ENCODE data around the gene LAMC2.
A peak's percentile ranks its signal among the peaks of the same experiment; 100 is the strongest.

The LAMC2 gene

GRCh38 chr1:183290628-183291027, 104.6 kb downstream of the LAMC2 start:
- Histone ChIP-seq H3K4me1 (ENCODE audit: control insufficient read depth in 2 of 2, insufficient read depth in 1 of 2, low read depth in 1 of 2, low read length in 2 of 2) (peaks cover 3 to 8% of the 10 kb centered on the region in 2 donors), H3K79me1 (ENCODE audit: low read depth, low read length) (no peaks in the 10 kb centered on the region), H3K23ac (ENCODE audit: low read depth, low read length, poor library complexity) (no peak overlapping the region), H4K91ac (ENCODE audit: low read depth, low read length, poor library complexity) (peak overlapping the region; percentile 89), H4K8ac (ENCODE audit: low read depth, low read length) (no peak overlapping the region), H3K4ac (ENCODE audit: low read length) (no peak overlapping the region), H2BK5ac (ENCODE audit: low read length) (no peak overlapping the region), H3K18ac (ENCODE audit: low read length) (peak overlapping the region; percentile 81), H2BK15ac (ENCODE audit: low read length) (no peak overlapping the region), H2AK5ac (ENCODE audit: low read depth, low read length) (no peak overlapping the region), H3K27me3 (ENCODE audit: control insufficient read depth in 3 of 3, insufficient read depth in 3 of 3, low read depth in 1 of 3, low read length in 3 of 3) (no peaks in the 10 kb centered on the region), H2AFZ (ENCODE audit: low read length) (no peak overlapping the region), H3K4me2 (ENCODE audit: insufficient read depth, low read length, poor library complexity, severe bottlenecking) (no peak overlapping the region), H3K4me3 (ENCODE audit: low read length in 2 of 2) (no peak overlapping the region), H3K9me3 (replicated peaks in 1 of 2; ENCODE audit: control insufficient read depth in 2 of 2, insufficient read depth in 1 of 2, low read depth in 1 of 2, low read length in 2 of 2) (no peaks in the 10 kb centered on the region), H3K27ac (replicated peaks; ENCODE audit: low read length) (no peak overlapping the region), H2BK120ac (ENCODE audit: low read depth, low read length) (no peak overlapping the region), H3K14ac (ENCODE audit: low read length) (no peak overlapping the region), H3K9ac (ENCODE audit: low read depth, low read length, poor library complexity) (no peak overlapping the region), H3K36me3 (replicated peaks in 1 of 2; ENCODE audit: control insufficient read depth in 2 of 2, insufficient read depth in 2 of 2, low read length in 2 of 2) (no peaks in the 10 kb centered on the region), H2BK12ac (ENCODE audit: low read length) (no peak overlapping the region)
- no peak for DNase-seq (ENCODE audit: low spot score)
- no CpG with 5 or more reads among the region's 6 CpGs for WGBS, 2 donors (ENCODE audit: extremely low coverage in 2 of 2, insufficient read length in 2 of 2, insufficient replicate concordance in 1 of 2)

GRCh38 chr1:183291216-183291762, 105.2 kb downstream of the LAMC2 start:
- Histone ChIP-seq H3K36me3 (replicated peaks in 1 of 2; ENCODE audit: control insufficient read depth in 2 of 2, insufficient read depth in 2 of 2, low read length in 2 of 2) (no peaks in the 10 kb centered on the region), H2BK120ac (ENCODE audit: low read depth, low read length) (no peak overlapping the region), H3K4me3 (ENCODE audit: low read length in 2 of 2) (no peak overlapping the region), H2AK5ac (ENCODE audit: low read depth, low read length) (no peak overlapping the region), H3K27me3 (ENCODE audit: control insufficient read depth in 3 of 3, insufficient read depth in 3 of 3, low read depth in 1 of 3, low read length in 3 of 3) (no peaks in the 10 kb centered on the region), H3K9me3 (replicated peaks in 1 of 2; ENCODE audit: control insufficient read depth in 2 of 2, insufficient read depth in 1 of 2, low read depth in 1 of 2, low read length in 2 of 2) (no peaks in the 10 kb centered on the region), H2BK12ac (ENCODE audit: low read length) (no peak overlapping the region), H2AFZ (ENCODE audit: low read length) (no peak overlapping the region), H2BK15ac (ENCODE audit: low read length) (no peak overlapping the region), H3K4ac (ENCODE audit: low read length) (no peak overlapping the region), H3K18ac (ENCODE audit: low read length) (no peak overlapping the region), H3K14ac (ENCODE audit: low read length) (no peak overlapping the region), H4K8ac (ENCODE audit: low read depth, low read length) (no peak overlapping the region), H3K4me2 (ENCODE audit: insufficient read depth, low read length, poor library complexity, severe bottlenecking) (no peak overlapping the region), H3K9ac (ENCODE audit: low read depth, low read length, poor library complexity) (no peak overlapping the region), H3K4me1 (ENCODE audit: control insufficient read depth in 2 of 2, insufficient read depth in 1 of 2, low read depth in 1 of 2, low read length in 2 of 2) (peaks cover 3 to 8% of the 10 kb centered on the region in 2 donors), H3K79me1 (ENCODE audit: low read depth, low read length) (no peaks in the 10 kb centered on the region), H3K27ac (replicated peaks; ENCODE audit: low read length) (no peak overlapping the region), H3K23ac (ENCODE audit: low read depth, low read length, poor library complexity) (no peak overlapping the region), H2BK5ac (ENCODE audit: low read length) (no peak overlapping the region), H4K91ac (ENCODE audit: low read depth, low read length, poor library complexity) (no peak overlapping the region)
- no peak for DNase-seq (ENCODE audit: low spot score)
- no CpG with 5 or more reads among the region's 5 CpGs for WGBS, 2 donors (ENCODE audit: extremely low coverage in 2 of 2, insufficient read length in 2 of 2, insufficient replicate concordance in 1 of 2)

- WGBS, 2 donors (ENCODE audit: extremely low coverage in 2 of 2, insufficient read length in 2 of 2, insufficient replicate concordance in 1 of 2) = no CpG with 5 or more reads among the region's 11 CpGs
- no peak overlapping the region for H2BK12ac ChIP-seq (ENCODE audit: low read length)
- H4K8ac ChIP-seq (ENCODE audit: low read depth, low read length) = no peak overlapping the region
- DNase-seq (ENCODE audit: low spot score) = no peak
- H2BK15ac ChIP-seq (ENCODE audit: low read length) = no peak overlapping the region
- H3K9ac ChIP-seq (ENCODE audit: low read depth, low read length, poor library complexity) = no peak overlapping the region
- no peak overlapping the region for H3K18ac ChIP-seq (ENCODE audit: low read length)
- no peak overlapping the region for H4K91ac ChIP-seq (ENCODE audit: low read depth, low read length, poor library complexity)
- no peak overlapping the region for H3K14ac ChIP-seq (ENCODE audit: low read length)
- no peak overlapping the region for H3K23ac ChIP-seq (ENCODE audit: low read depth, low read length, poor library complexity)
- H3K27me3 ChIP-seq (ENCODE audit: control insufficient read depth in 3 of 3, insufficient read depth in 3 of 3, low read depth in 1 of 3, low read length in 3 of 3) = no peaks in the 10 kb centered on the region
- no peak overlapping the region for H2BK120ac ChIP-seq (ENCODE audit: low read depth, low read length)
- H3K4ac ChIP-seq (ENCODE audit: low read length) = no peak overlapping the region
- H3K9me3 ChIP-seq (replicated peaks in 1 of 2; ENCODE audit: control insufficient read depth in 2 of 2, insufficient read depth in 1 of 2, low read depth in 1 of 2, low read length in 2 of 2) = no peaks in the 10 kb centered on the region
- H3K27ac ChIP-seq (replicated peaks; ENCODE audit: low read length) = no peak overlapping the region
- H3K4me3 ChIP-seq (ENCODE audit: low read length in 2 of 2) = no peak overlapping the region
- H3K79me1 ChIP-seq (ENCODE audit: low read depth, low read length) = no peaks in the 10 kb centered on the region
- H3K4me1 ChIP-seq (ENCODE audit: control insufficient read depth in 2 of 2, insufficient read depth in 1 of 2, low read depth in 1 of 2, low read length in 2 of 2) = peaks cover 3 to 8% of the 10 kb centered on the region in 2 donors
- H2AFZ ChIP-seq (ENCODE audit: low read length) = no peak overlapping the region
- H3K4me2 ChIP-seq (ENCODE audit: insufficient read depth, low read length, poor library complexity, severe bottlenecking) = no peak overlapping the region
- no peaks in the 10 kb centered on the region for H3K36me3 ChIP-seq (replicated peaks in 1 of 2; ENCODE audit: control insufficient read depth in 2 of 2, insufficient read depth in 2 of 2, low read length in 2 of 2)
- H2AK5ac ChIP-seq (ENCODE audit: low read depth, low read length) = no peak overlapping the region
- no peak overlapping the region for H2BK5ac ChIP-seq (ENCODE audit: low read length)
Measured at GRCh38 chr1:183291802-183292514, 105.9 kb downstream of the LAMC2 start.

GRCh38 chr1:183293241-183293640, 107.2 kb downstream of the LAMC2 start:
- Histone ChIP-seq H3K4me2 (ENCODE audit: insufficient read depth, low read length, poor library complexity, severe bottlenecking) (no peak overlapping the region), H2BK120ac (ENCODE audit: low read depth, low read length) (no peak overlapping the region), H3K36me3 (replicated peaks in 1 of 2; ENCODE audit: control insufficient read depth in 2 of 2, insufficient read depth in 2 of 2, low read length in 2 of 2) (no peaks in the 10 kb centered on the region), H3K27me3 (ENCODE audit: control insufficient read depth in 3 of 3, insufficient read depth in 3 of 3, low read depth in 1 of 3, low read length in 3 of 3) (no peaks in the 10 kb centered on the region), H4K8ac (ENCODE audit: low read depth, low read length) (no peak overlapping the region), H2BK15ac (ENCODE audit: low read length) (no peak overlapping the region), H3K4me1 (ENCODE audit: control insufficient read depth in 2 of 2, insufficient read depth in 1 of 2, low read depth in 1 of 2, low read length in 2 of 2) (peaks cover 0 to 6% of the 10 kb centered on the region in 2 donors), H3K9ac (ENCODE audit: low read depth, low read length, poor library complexity) (no peak overlapping the region), H3K18ac (ENCODE audit: low read length) (peak overlapping the region; percentile 0), H3K27ac (replicated peaks; ENCODE audit: low read length) (no peak overlapping the region), H3K23ac (ENCODE audit: low read depth, low read length, poor library complexity) (no peak overlapping the region), H3K79me1 (ENCODE audit: low read depth, low read length) (no peaks in the 10 kb centered on the region), H2AK5ac (ENCODE audit: low read depth, low read length) (no peak overlapping the region), H3K4me3 (ENCODE audit: low read length in 2 of 2) (peak overlapping the region in 1 of 2 donors; percentile 47), H2BK12ac (ENCODE audit: low read length) (no peak overlapping the region), H2AFZ (ENCODE audit: low read length) (no peak overlapping the region), H2BK5ac (ENCODE audit: low read length) (no peak overlapping the region), H3K4ac (ENCODE audit: low read length) (no peak overlapping the region), H4K91ac (ENCODE audit: low read depth, low read length, poor library complexity) (no peak overlapping the region), H3K14ac (ENCODE audit: low read length) (no peak overlapping the region), H3K9me3 (replicated peaks in 1 of 2; ENCODE audit: control insufficient read depth in 2 of 2, insufficient read depth in 1 of 2, low read depth in 1 of 2, low read length in 2 of 2) (no peaks in the 10 kb centered on the region)
- WGBS, 2 donors (ENCODE audit: extremely low coverage in 2 of 2, insufficient read length in 2 of 2, insufficient replicate concordance in 1 of 2) = no CpG with 5 or more reads among the region's 9 CpGs
- no peak for DNase-seq (ENCODE audit: low spot score)

Measured in neuronal stem cell (in vitro differentiated cells).